H1 (cell line): ENCODE results near the gene IFNE. TPM values are rescaled to one million over a fixed set of nuclear protein-coding genes. Genes with fewer than 3 reads are reported as not detected.

Experiments used
- CTCF ChIA-PET: fragments of 300-600 bp; sonication (Branson Sonifier 250); formaldehyde crosslinking; loops from one replicate; lab custom pipeline; 2021; ENCODE audit not compliant: partially characterized antibody; lab: Charles Lee
- POLR2A ChIA-PET: fragments of 300-600 bp; sonication (Branson Sonifier 250); formaldehyde crosslinking; loops from one replicate; lab custom pipeline; 2021; ENCODE audit warnings: inconsistent platforms; ENCODE audit not compliant: partially characterized antibody; lab: Charles Lee
- DNase-seq, 2 experiments: peaks; one replicate each; pipeline versions ENCODE4 v3.0.0 to v3.0.0-alpha.2; 2010 to 2022; ENCODE audit warnings: low spot score in 2 of 2, low read depth in 1 of 2, mixed read lengths in 1 of 2
- FAIRE-seq: peaks from 2 replicates; lab custom pipeline; 2011; peaks lifted over from hg19 to GRCh38; lab: Jason Lieb, UNC
- H2AFZ ChIP-seq: 2 replicates; pipeline ENCODE4 v1.8.1; 2012; ENCODE audit warnings: low read length, inconsistent platforms
- H2AK5ac ChIP-seq: 2 replicates; pipeline ENCODE4 v1.6.1; 2013; ENCODE audit warnings: low read depth, low read length
- H2BK120ac ChIP-seq: replicated peaks from 2 replicates; pipeline ENCODE3; 2013; ENCODE audit warnings: low read depth, low read length, inconsistent platforms
- H2BK12ac ChIP-seq: 2 replicates; pipeline ENCODE4 v1.6.1; 2013; ENCODE audit warnings: low read depth, low read length
- H2BK15ac ChIP-seq: 2 replicates; pipeline ENCODE4 v1.6.1; 2013; ENCODE audit warnings: low read length
- H2BK20ac ChIP-seq: 2 replicates; pipeline ENCODE4 v1.6.1; 2013; ENCODE audit warnings: low read length
- H2BK5ac ChIP-seq: 2 replicates; pipeline ENCODE4 v1.6.1; 2013; ENCODE audit warnings: low read depth, low read length
- H3K14ac ChIP-seq: 2 replicates; pipeline ENCODE4 v1.6.1; 2013; ENCODE audit warnings: inconsistent platforms; ENCODE audit not compliant: insufficient read length
- H3K18ac ChIP-seq: 2 replicates; pipeline ENCODE4 v1.6.1; 2013; ENCODE audit warnings: low read length; ENCODE audit errors: extremely low read depth
- H3K23ac ChIP-seq: 2 replicates; pipeline ENCODE4 v1.6.1; 2013; ENCODE audit warnings: inconsistent platforms; ENCODE audit not compliant: insufficient read length
- H3K23me2 ChIP-seq: 2 replicates; pipeline ENCODE4 v1.6.1; 2013; ENCODE audit warnings: low read depth, low read length
- H3K27ac ChIP-seq: 2 replicates; pipeline ENCODE4 v1.6.1; 2011; ENCODE audit warnings: low read depth, low read length, inconsistent platforms
- H3K27me3 ChIP-seq, 4 experiments: replicated peaks in 1 of 4; 1 replicate in 1 of 4; 2 replicates in 3 of 4; pipeline versions ENCODE4 v1.6.1 to v1.8.1; 2011 to 2013; ENCODE audit warnings: low read length in 3 of 4, mild to moderate bottlenecking in 3 of 4, inconsistent platforms in 2 of 4, mixed read lengths in 2 of 4, moderate library complexity in 1 of 4; ENCODE audit not compliant: control insufficient read depth in 3 of 4, insufficient read depth in 3 of 4; ENCODE audit errors: extremely low read depth in 1 of 4
- H3K36me3 ChIP-seq, 4 experiments: 2 replicates each; pipeline versions ENCODE4 v1.6.1 to v1.8.1; 2011 to 2013; ENCODE audit warnings: mild to moderate bottlenecking in 4 of 4, low read length in 3 of 4, moderate library complexity in 2 of 4, control low read depth in 1 of 4, inconsistent platforms in 1 of 4; ENCODE audit not compliant: insufficient read depth in 4 of 4, control insufficient read depth in 2 of 4
- H3K4ac ChIP-seq: replicated peaks from 2 replicates; pipeline ENCODE3; 2013; ENCODE audit warnings: low read length, low read depth, mixed read lengths, inconsistent platforms; ENCODE audit not compliant: insufficient read length
- H3K4me1 ChIP-seq, 4 experiments: replicated peaks in 1 of 4; 1 replicate in 1 of 4; 2 replicates in 3 of 4; pipeline versions ENCODE4 v1.6.1 to v1.8.1; 2011 to 2013; ENCODE audit warnings: low read length in 3 of 4, inconsistent platforms in 2 of 4, mixed read lengths in 1 of 4; ENCODE audit not compliant: insufficient read depth in 4 of 4, control insufficient read depth in 3 of 4
- H3K4me2 ChIP-seq, 2 experiments: 2 replicates each; pipeline versions ENCODE4 v1.6.1 to v1.8.1; 2011 to 2013; ENCODE audit warnings: low read depth in 2 of 2, low read length in 2 of 2, control low read depth in 1 of 2, inconsistent platforms in 1 of 2, mild to moderate bottlenecking in 1 of 2; ENCODE audit not compliant: insufficient read depth in 1 of 2
- H3K4me3 ChIP-seq, 4 experiments: fragments of 200-600, 300-600 bp in 1 of 4; sonication (generic), shearing (Covaris generic), sonication (Bioruptor Twin) in 1 of 4; 2 replicates each; pipeline versions ENCODE4 v1.5.1 to v1.8.1; 2011 to 2016; ENCODE audit warnings: low read length in 4 of 4, low read depth in 3 of 4, control low read depth in 2 of 4, inconsistent platforms in 2 of 4, mild to moderate bottlenecking in 2 of 4, mixed read lengths in 1 of 4, moderate library complexity in 1 of 4; ENCODE audit not compliant: insufficient read depth in 2 of 4; ENCODE audit errors: extremely low read depth in 1 of 4
- H3K56ac ChIP-seq: replicated peaks from 2 replicates; pipeline ENCODE3; 2013; ENCODE audit warnings: low read depth, mild to moderate bottlenecking, mixed read lengths, low read length, inconsistent platforms; ENCODE audit not compliant: insufficient read length
- H3K79me1 ChIP-seq: 2 replicates; pipeline ENCODE4 v1.6.1; 2013; ENCODE audit warnings: low read depth, low read length, control low read depth
- H3K79me2 ChIP-seq, 2 experiments: 2 replicates each; pipeline versions ENCODE4 v1.6.1 to v1.8.1; 2012 to 2013; ENCODE audit warnings: low read length in 2 of 2, mild to moderate bottlenecking in 2 of 2, inconsistent platforms in 1 of 2; ENCODE audit not compliant: insufficient read depth in 2 of 2, control insufficient read depth in 1 of 2
- H3K9ac ChIP-seq, 4 experiments: replicated peaks in 1 of 4; 1 replicate in 1 of 4; 2 replicates in 3 of 4; pipeline versions ENCODE4 v1.6.1 to v1.8.1; 2011 to 2013; ENCODE audit warnings: low read depth in 3 of 4, low read length in 3 of 4, control low read depth in 2 of 4, mild to moderate bottlenecking in 2 of 4, moderate library complexity in 2 of 4, inconsistent platforms in 1 of 4; ENCODE audit errors: extremely low read depth in 1 of 4
- H3K9me3 ChIP-seq, 2 experiments: 2 replicates each; pipeline versions ENCODE4 v1.6.1 to v1.8.1; 2012 to 2013; ENCODE audit warnings: mild to moderate bottlenecking in 2 of 2, moderate library complexity in 2 of 2, control low read depth in 1 of 2, inconsistent platforms in 1 of 2, low read depth in 1 of 2, low read length in 1 of 2, mixed read lengths in 1 of 2; ENCODE audit not compliant: insufficient read depth in 2 of 2
- H4K20me1 ChIP-seq, 2 experiments: replicated peaks in 1 of 2; 2 replicates each; pipeline versions ENCODE3 to v1.8.1; 2011 to 2013; ENCODE audit warnings: inconsistent platforms in 2 of 2, low read length in 2 of 2, mild to moderate bottlenecking in 1 of 2; ENCODE audit not compliant: insufficient read depth in 2 of 2, control insufficient read depth in 1 of 2
- H4K5ac ChIP-seq: 2 replicates; pipeline ENCODE4 v1.6.1; 2013; ENCODE audit warnings: low read length, low read depth, mixed read lengths, inconsistent platforms; ENCODE audit not compliant: insufficient read length
- H4K8ac ChIP-seq: 2 replicates; pipeline ENCODE4 v1.8.0; 2013; ENCODE audit warnings: mild to moderate bottlenecking, moderate library complexity, low read length, inconsistent platforms; ENCODE audit not compliant: insufficient read depth; ENCODE audit errors: extremely low read depth
- H4K91ac ChIP-seq: replicated peaks from 2 replicates; pipeline ENCODE3; 2013; ENCODE audit warnings: low read length, mixed read lengths, inconsistent platforms; ENCODE audit not compliant: insufficient read length
- KDM5A ChIP-seq: fragments of 200-600 bp; IDR thresholded peaks from 2 replicates; pipeline ENCODE4 v1.7.1; 2012; ENCODE audit warnings: mild to moderate bottlenecking, low read length, inconsistent platforms, mixed read lengths
- WGBS, 2 experiments: shearing (Covaris generic) in 1 of 2; methylation state at CpG; one replicate each; pipeline versions ENCODE4 v1.1.6 to v1.1.7; 2013 to 2015; ENCODE audit warnings: low lambda C conversion rate in 2 of 2, mixed read lengths in 2 of 2, inconsistent platforms in 1 of 2, low coverage in 1 of 2, missing lambda C conversion rate in 1 of 2; ENCODE audit not compliant: insufficient replicate concordance in 2 of 2, insufficient coverage in 1 of 2, insufficient read length in 1 of 2; ENCODE audit errors: extremely low coverage in 1 of 2, missing lambda C conversion rate in 1 of 2; 5-methylcytosine and 5-hydroxymethylcytosine counted together
- polyA plus RNA-seq, 7 experiments: library from polyadenylated mRNA; depleted of rRNA in 3 of 7; stranded (reverse) in 5 of 7; unstranded in 2 of 7; fragments of >200 nt in 5 of 7; fragments of 200-250 nt in 2 of 7; gene quantifications; 1 replicate in 5 of 7; 2 replicates in 1 of 7; 4 replicates in 1 of 7; pipeline versions ENCODE4 v1.2.1 to v1.2.3, GENCODE V29; 2011 to 2013; ENCODE audit warnings: missing spikeins in 2 of 7, mixed read lengths in 2 of 7
- total RNA-seq: library from RNA; stranded (reverse); fragmentation: NEBNext Ultra II Directional; extraction: Animal tissue kit (Norgen Biotek cat#: 25700); gene quantifications from 2 replicates; pipeline ENCODE4 v1.2.1, GENCODE V29; 2021

Gene IFNE
- total and polyA plus RNA-seq, 2 of the 8 experiments (the other 6 are each of a cell fraction or from before 2014, with no cell fraction given): 0.08 TPM; not detected in 1

- Histone ChIP-seq H2BK20ac (no peak overlapping the region), H3K79me1 (no peaks in the 10 kb centered on the region), H2BK12ac (no peak overlapping the region), H3K36me3 (peaks cover 0 to 2% (median 0%) of the 10 kb centered on the region in 4 experiments; a peak in 1 of 8 replicates), H3K27ac (no peak overlapping the region), H3K4me1 (no peaks in the 10 kb centered on the region; a peak in 1 of 7 replicates), H3K9me3 (no peaks in the 10 kb centered on the region), H3K14ac (no peak overlapping the region), H3K4me3 (no peak overlapping the region), H4K5ac (no peak overlapping the region), H2BK120ac (no peak overlapping the region), H2BK5ac (no peak overlapping the region), H2BK15ac (no peak overlapping the region), H4K8ac (no peak overlapping the region), H3K27me3 (no peaks in the 10 kb centered on the region), H3K23ac (no peak overlapping the region), H3K9ac (no peak overlapping the region), H3K4me2 (no peak overlapping the region), H3K56ac (no peak overlapping the region), H3K18ac (no peak overlapping the region), H3K4ac (no peak overlapping the region), H2AK5ac (no peak overlapping the region), H4K91ac (no peak overlapping the region), H2AFZ (no peak overlapping the region), H4K20me1 (no peaks in the 10 kb centered on the region), H3K23me2 (no peaks in the 10 kb centered on the region), H3K79me2 (no peaks in the 10 kb centered on the region)
- DNase-seq (no peak), FAIRE-seq (no peak)
- ChIA-PET POLR2A (no interaction called here), CTCF (interaction anchor here (0.6 to 1.5 kb wide), 2 partner anchors 9 to 271 kb away, joined by 3 read pairs; no protein-coding TSS in a partner anchor)
- 92% methylated on average over 1 of the region's 1 CpG; no CpG with 5 or more reads in 1 of the 2 experiments for WGBS, 2 experiments
- TF ChIP-seq KDM5A: no peak
These were observed 28.7 kb upstream of the IFNE start for GRCh38 chr9:21510806-21511205.
